IMR-90 (cell line): Measurements from ENCODE around the gene PIEZO1. TPM values are rescaled to one million over a fixed set of nuclear protein-coding genes. Genes with fewer than 3 reads are reported as not detected.

Experiments
- ATAC-seq: fragments of 200-7000 bp; cut with Tn5 transposase; 2 replicates; pipeline ENCODE4 v1.9.1; 2020; ENCODE audit warnings: low read depth, mild to moderate bottlenecking, moderate library complexity
- BruUV-seq: library from RNA; stranded (reverse); fragments of 400-500 nt; replicated peaks from 2 replicates; lab custom pipeline; 2021; lab: Mats Ljungman, UMichigan
- CTCF ChIA-PET: fragments of 300-600 bp; formaldehyde crosslinking; extraction: SDS; loops from one replicate; lab custom pipeline; 2021; ENCODE audit warnings: antibody characterized with exemption; lab: Yijun Ruan, JAX
- POLR2A ChIA-PET: fragments of 300-600 bp; sonication (Branson Sonifier 250); formaldehyde crosslinking; loops from one replicate; lab custom pipeline; 2022; ENCODE audit warnings: antibody characterized with exemption; ENCODE audit not compliant: unreplicated experiment; lab: Charles Lee
- DNase-seq: peaks from one replicate; pipeline ENCODE4 v3.0.0; 2013
- H2AFZ ChIP-seq: replicated peaks from 2 replicates; pipeline ENCODE3; 2013; ENCODE audit warnings: low read length, mild to moderate bottlenecking; ENCODE audit not compliant: poor library complexity
- H2AK5ac ChIP-seq: 2 replicates; pipeline ENCODE4 v1.6.1; 2013; ENCODE audit warnings: low read depth, low read length, inconsistent platforms
- H2AK9ac ChIP-seq: replicated peaks from 2 replicates; pipeline ENCODE3; 2013; ENCODE audit warnings: mild to moderate bottlenecking, low read depth, low read length, moderate library complexity; ENCODE audit not compliant: poor library complexity
- H2BK120ac ChIP-seq: 2 replicates; pipeline ENCODE4 v1.6.1; 2013; ENCODE audit warnings: low read depth, low read length, inconsistent platforms
- H2BK15ac ChIP-seq: 3 replicates; pipeline ENCODE4 v1.6.1; 2013; ENCODE audit warnings: low read depth, low read length, inconsistent platforms
- H2BK20ac ChIP-seq: 2 replicates; pipeline ENCODE4 v1.6.1; 2013; ENCODE audit warnings: low read depth, mild to moderate bottlenecking, inconsistent platforms, low read length, moderate library complexity
- H2BK5ac ChIP-seq: 2 replicates; pipeline ENCODE4 v1.6.1; 2013; ENCODE audit warnings: mild to moderate bottlenecking, low read depth, low read length, inconsistent platforms; ENCODE audit not compliant: poor library complexity, severe bottlenecking
- H3K14ac ChIP-seq: replicated peaks from 2 replicates; pipeline ENCODE4 v1.6.1; 2013; ENCODE audit warnings: low read depth, low read length, inconsistent platforms
- H3K18ac ChIP-seq: 2 replicates; pipeline ENCODE4 v1.6.1; 2013; ENCODE audit warnings: low read depth, low read length, control low read depth
- H3K23ac ChIP-seq: 2 replicates; pipeline ENCODE4 v1.6.1; 2013; ENCODE audit warnings: low read depth, low read length, inconsistent platforms
- H3K27ac ChIP-seq: 2 replicates; pipeline ENCODE4 v1.5.1; 2013; ENCODE audit warnings: mild to moderate bottlenecking, control low read depth, low read length; ENCODE audit not compliant: insufficient read depth
- H3K27me3 ChIP-seq: 2 replicates; pipeline ENCODE4 v1.6.1; 2013; ENCODE audit warnings: low read length; ENCODE audit not compliant: control insufficient read depth, insufficient read depth
- H3K36me3 ChIP-seq: 2 replicates; pipeline ENCODE4 v1.6.1; 2013; ENCODE audit warnings: low read length, mixed read lengths; ENCODE audit not compliant: control insufficient read depth, insufficient read depth
- H3K4ac ChIP-seq: 2 replicates; pipeline ENCODE4 v1.6.1; 2013; ENCODE audit warnings: low read depth, low read length, inconsistent platforms
- H3K4me1 ChIP-seq: 2 replicates; pipeline ENCODE4 v1.6.1; 2013; ENCODE audit warnings: low read length, mixed read lengths; ENCODE audit not compliant: control insufficient read depth, insufficient read depth
- H3K4me2 ChIP-seq: 2 replicates; pipeline ENCODE4 v1.6.1; 2013; ENCODE audit warnings: low read depth, mild to moderate bottlenecking, control low read depth, low read length, moderate library complexity
- H3K4me3 ChIP-seq: 2 replicates; pipeline ENCODE4 v1.5.1; 2013; ENCODE audit warnings: low read depth, mild to moderate bottlenecking, control low read depth, low read length, moderate library complexity; ENCODE audit not compliant: insufficient read depth
- H3K56ac ChIP-seq: 2 replicates; pipeline ENCODE4 v1.6.1; 2013; ENCODE audit warnings: low read length, inconsistent platforms; ENCODE audit not compliant: insufficient read depth; ENCODE audit errors: extremely low read depth
- H3K79me1 ChIP-seq, 2 experiments: 2 replicates each; pipeline ENCODE4 v1.6.1; 2013; ENCODE audit warnings: low read length in 2 of 2, inconsistent platforms in 1 of 2, low read depth in 1 of 2
- H3K9ac ChIP-seq: 2 replicates; pipeline ENCODE4 v1.6.1; 2013; ENCODE audit warnings: low read depth, low read length, control low read depth
- H3K9me1 ChIP-seq: 2 replicates; pipeline ENCODE4 v1.6.1; 2013; ENCODE audit warnings: low read length, inconsistent platforms; ENCODE audit not compliant: insufficient read depth
- H3K9me3 ChIP-seq: 2 replicates; pipeline ENCODE4 v1.6.1; 2013; ENCODE audit warnings: low read length; ENCODE audit not compliant: control insufficient read depth, insufficient read depth
- H4K20me1 ChIP-seq: 2 replicates; pipeline ENCODE4 v1.6.1; 2013; ENCODE audit warnings: low read length, inconsistent platforms; ENCODE audit not compliant: insufficient read depth
- H4K5ac ChIP-seq: 2 replicates; pipeline ENCODE4 v1.6.1; 2013; ENCODE audit warnings: mild to moderate bottlenecking, low read depth, low read length, control low read depth
- H4K8ac ChIP-seq, 2 experiments: 2 replicates each; pipeline ENCODE4 v1.6.1; 2013; ENCODE audit warnings: low read depth in 2 of 2, low read length in 2 of 2, control low read depth in 1 of 2, inconsistent platforms in 1 of 2
- H4K91ac ChIP-seq: 2 replicates; pipeline ENCODE4 v1.6.1; 2013; ENCODE audit warnings: low read depth, low read length, inconsistent platforms; ENCODE audit not compliant: insufficient read depth
- ELK1 ChIP-seq: fragments of 150-350 bp; IDR thresholded peaks from 2 replicates; pipeline ENCODE4 v1.6.1; 2016; ENCODE audit warnings: low read depth, mild to moderate bottlenecking, low read length, moderate library complexity, borderline replicate concordance
- FOS ChIP-seq: fragments of 150-350 bp; IDR thresholded peaks from 2 replicates; pipeline ENCODE4 v1.6.1; 2016; ENCODE audit warnings: low read depth, low read length
- MAZ ChIP-seq: IDR thresholded peaks from 2 replicates; pipeline ENCODE4 v1.6.1; 2012; ENCODE audit warnings: low read depth, mild to moderate bottlenecking, low read length, improper control_type of control experiment, moderate library complexity, borderline replicate concordance
- RAD21 ChIP-seq: IDR thresholded peaks from 2 replicates; pipeline ENCODE4 v1.6.1; 2012; ENCODE audit warnings: low read length, improper control_type of control experiment
- RCOR1 ChIP-seq: IDR thresholded peaks from 2 replicates; pipeline ENCODE4 v1.6.1; 2012; ENCODE audit warnings: mild to moderate bottlenecking, low read length, improper control_type of control experiment; ENCODE audit not compliant: insufficient replicate concordance
- RFX5 ChIP-seq: IDR thresholded peaks from 2 replicates; pipeline ENCODE4 v1.8.0; 2012; ENCODE audit warnings: low read depth, mild to moderate bottlenecking, low read length, moderate library complexity
- WGBS, 2 experiments: methylation state at CpG; one replicate each; pipeline versions ENCODE4 v1.1.5 to v1.1.7; 2013; ENCODE audit warnings: missing lambda C conversion rate in 2 of 2; ENCODE audit not compliant: insufficient read length in 1 of 2; ENCODE audit errors: extremely low coverage in 2 of 2; 5-methylcytosine and 5-hydroxymethylcytosine counted together
- dilution Hi-C: fragments of 300-500 bp; cut with HindIII; formaldehyde crosslinking; loops from one replicate; pipeline ENCODE4 v1.14.3; 2018; ENCODE audit warnings: low sequenced_read_pairs; ENCODE audit not compliant: unreplicated experiment
- in situ Hi-C: fragments of 300-500 bp; cut with MboI; formaldehyde crosslinking; loops from 3 replicates; pipeline ENCODE4 v1.14.3; 2019; ENCODE audit warnings: low sequenced_read_pairs, inconsistent platforms, mixed read lengths
- intact Hi-C: fragments of 100-400 bp; cut with micrococcal nuclease; formaldehyde crosslinking; loops from 2 replicates; pipeline ENCODE4 v1.10.0; 2022
- polyA plus RNA-seq, 3 experiments: library from polyadenylated mRNA; depleted of rRNA; stranded (reverse); fragments of >200 nt; gene quantifications; 2 replicates each; pipeline ENCODE4 v1.2.3, GENCODE V29; 2012; ENCODE audit warnings: low replicate concordance in 1 of 3
- total RNA-seq: library from RNA; depleted of rRNA; stranded (reverse); fragments of >200 nt; gene quantifications from 2 replicates; pipeline ENCODE4 v1.2.3, GENCODE V29; 2012

The PIEZO1 gene
- total and polyA plus RNA-seq, 2 of the 4 experiments (the other 2 are of a cell fraction) = 36.2 to 372 TPM

GRCh38 chr16:88732172-88732960 lies 52.7 kb downstream of the PIEZO1 start:
- Histone ChIP-seq H4K8ac (no peak overlapping the region), H3K36me3 (peaks cover 66% of the 10 kb centered on the region), H4K20me1 (peaks cover 46% of the 10 kb centered on the region), H3K4ac (no peak overlapping the region), H3K4me1 (no peaks in the 10 kb centered on the region), H3K9me1 (no peaks in the 10 kb centered on the region; the same call in 1 of the 2 replicates), H2AK5ac (no peak overlapping the region), H2BK120ac (no peak overlapping the region), H4K91ac (no peak overlapping the region), H3K4me3 (no peak overlapping the region), H3K18ac (no peak overlapping the region), H3K27ac (no peak overlapping the region), H3K79me1 (peaks cover 0 to 48% of the 10 kb centered on the region in 2 experiments; a peak in 3 of 4 replicates), H3K9ac (no peak overlapping the region), H2AK9ac (no peak overlapping the region), H3K27me3 (no peaks in the 10 kb centered on the region), H2BK5ac (no peak overlapping the region), H3K9me3 (no peaks in the 10 kb centered on the region), H2AFZ (no peak overlapping the region), H3K56ac (no peak overlapping the region), H3K14ac (no peak overlapping the region), H3K23ac (no peak overlapping the region), H2BK15ac (no peak overlapping the region), H2BK20ac (no peak overlapping the region), H4K5ac (no peak overlapping the region), H3K4me2 (no peak overlapping the region)
- intact Hi-C loops (no loop called here), in situ Hi-C loops (no loop called here), dilution Hi-C loops (no loop called here)
- CTCF ChIA-PET = no interaction called here
- ATAC-seq (no peak), DNase-seq (no peak)
- 92% methylated on average over 6 of the region's 30 CpGs; no CpG with 5 or more reads in 1 of the 2 experiments for WGBS, 2 experiments
- TF ChIP-seq RFX5 = no peak
- no peak for TF ChIP-seq MAZ
- no peak for TF ChIP-seq RAD21
- TF ChIP-seq RCOR1 = no peak
- TF ChIP-seq FOS = no peak
- TF ChIP-seq ELK1 = no peak
- no TSS peak for BruUV-seq
- POLR2A ChIA-PET = no interaction called here
